GM18526 (cell line): ENCODE data around the gene HNRNPUL2.

Source experiments
- POLR2A ChIP-seq: IDR thresholded peaks from 3 replicates; pipeline ENCODE4 v1.6.1; 2011; ENCODE audit not compliant: insufficient read length; ENCODE audit errors: extremely low read depth

HNRNPUL2 gene

DNA sequence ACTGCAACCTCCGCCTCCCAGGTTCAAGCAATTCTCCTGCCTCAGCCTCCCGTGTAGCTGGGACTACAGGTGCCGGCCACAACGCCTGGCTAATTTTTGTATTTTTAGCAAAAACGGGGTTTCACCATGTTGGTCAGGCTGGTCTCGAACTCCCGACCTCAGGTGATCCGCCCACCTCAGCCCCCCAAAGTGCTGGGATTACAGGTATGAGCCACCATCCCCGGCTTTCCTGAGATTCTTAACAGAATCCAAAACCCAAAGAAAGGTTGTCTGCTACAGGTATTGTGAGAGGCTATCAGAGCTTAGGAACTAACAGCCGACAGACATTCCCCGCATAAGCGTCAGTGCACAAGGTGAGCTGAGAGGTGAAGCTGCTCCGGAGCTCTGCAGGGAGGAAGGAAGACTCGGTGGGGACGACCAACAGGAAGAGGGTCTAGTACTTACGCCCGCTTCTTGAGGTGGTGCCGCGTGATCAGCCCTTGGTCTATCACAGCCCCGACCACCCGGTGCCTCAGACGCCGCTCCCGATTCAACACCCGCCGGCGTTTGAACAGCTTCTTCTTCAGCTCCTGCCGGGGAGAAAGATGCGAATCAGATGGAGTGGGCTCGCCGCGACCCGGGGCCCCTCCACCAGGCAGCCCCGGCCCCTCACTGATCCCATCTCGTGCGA, 62.7 kb downstream of the HNRNPUL2 start:
- no peak for TF ChIP-seq POLR2A
